Right forelimb (tissue), 1 donor: ENCODE data around the gene TCF12.

ENCODE experiments used
- DNase-seq: peaks from one replicate; pipeline ENCODE4 v3.0.0-alpha.2; 2018

TCF12 gene

DNA sequence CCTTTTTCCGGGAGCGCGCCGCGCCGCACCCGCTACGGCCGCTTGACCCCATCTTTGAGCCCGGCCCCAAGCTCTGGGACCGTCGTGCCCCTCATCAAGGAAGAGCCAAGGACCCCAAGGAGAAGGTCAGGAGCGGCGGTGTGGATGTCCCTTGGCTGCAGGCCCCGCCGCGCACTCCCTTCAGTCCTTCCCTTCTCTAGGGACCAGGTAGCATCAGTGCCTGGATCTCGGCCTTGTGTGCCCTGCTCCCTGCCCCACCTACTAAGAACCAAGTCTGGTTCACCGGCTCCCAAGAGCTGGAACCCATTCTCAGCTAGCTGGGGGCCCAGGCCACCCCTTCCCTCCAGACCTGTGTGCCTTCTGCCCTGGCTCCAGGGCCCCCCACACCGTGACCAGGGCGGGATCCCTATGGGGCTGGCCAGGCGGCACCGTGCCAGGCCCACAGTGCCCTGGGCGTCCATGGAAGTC lies 388.5 kb downstream of the TCF12 start:
- no peak for DNase-seq

DNA sequence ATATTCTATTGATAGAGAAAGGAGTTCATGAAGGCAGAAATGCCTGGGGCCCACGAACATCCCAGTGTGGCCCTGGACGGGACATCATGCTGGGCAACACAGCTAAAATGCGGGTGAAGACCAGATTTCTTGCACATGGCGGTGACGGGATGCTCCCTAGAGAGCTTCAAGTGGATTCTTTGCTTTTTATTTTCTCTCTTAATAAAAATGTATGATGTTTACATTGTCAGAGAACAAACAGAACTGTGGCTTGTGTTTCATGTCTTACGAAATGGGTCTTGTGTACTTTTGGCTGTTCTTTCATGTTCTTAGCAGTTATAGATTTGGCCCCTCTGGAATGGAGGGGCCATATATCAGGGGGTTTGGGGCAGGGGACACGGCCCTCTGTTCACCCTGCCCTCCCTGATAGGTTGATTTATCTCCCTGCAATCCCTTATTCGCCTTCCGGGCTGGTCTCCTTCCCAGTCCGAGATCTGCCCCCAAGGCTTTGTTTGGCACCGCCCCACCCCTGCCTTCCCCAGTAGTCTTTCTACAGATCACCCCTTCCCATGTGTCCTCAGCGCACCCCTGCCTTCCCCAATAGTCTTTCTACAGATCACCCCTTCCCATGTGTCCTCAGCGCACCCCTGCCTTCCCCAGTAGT lies 389.2 kb downstream of the TCF12 start:
- DNase-seq = no peak

DNA sequence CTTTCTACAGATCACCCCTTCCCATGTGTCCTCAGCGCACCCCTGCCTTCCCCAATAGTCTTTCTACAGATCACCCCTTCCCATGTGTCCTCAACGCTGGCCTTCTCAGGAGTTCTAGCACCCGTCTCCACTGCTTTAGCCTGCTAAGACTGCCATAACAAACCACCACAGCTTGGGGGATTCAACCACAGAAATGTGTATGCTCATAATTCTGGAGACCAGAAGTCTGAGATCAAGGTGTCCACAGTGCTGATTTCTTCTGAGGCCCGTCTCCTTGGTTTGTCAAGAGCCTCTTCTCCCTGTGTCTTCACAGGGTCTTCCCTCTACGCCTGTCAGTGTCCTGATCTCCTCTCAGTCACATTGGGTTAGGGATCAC lies 389.7 kb downstream of the TCF12 start:
- no peak for DNase-seq

DNA sequence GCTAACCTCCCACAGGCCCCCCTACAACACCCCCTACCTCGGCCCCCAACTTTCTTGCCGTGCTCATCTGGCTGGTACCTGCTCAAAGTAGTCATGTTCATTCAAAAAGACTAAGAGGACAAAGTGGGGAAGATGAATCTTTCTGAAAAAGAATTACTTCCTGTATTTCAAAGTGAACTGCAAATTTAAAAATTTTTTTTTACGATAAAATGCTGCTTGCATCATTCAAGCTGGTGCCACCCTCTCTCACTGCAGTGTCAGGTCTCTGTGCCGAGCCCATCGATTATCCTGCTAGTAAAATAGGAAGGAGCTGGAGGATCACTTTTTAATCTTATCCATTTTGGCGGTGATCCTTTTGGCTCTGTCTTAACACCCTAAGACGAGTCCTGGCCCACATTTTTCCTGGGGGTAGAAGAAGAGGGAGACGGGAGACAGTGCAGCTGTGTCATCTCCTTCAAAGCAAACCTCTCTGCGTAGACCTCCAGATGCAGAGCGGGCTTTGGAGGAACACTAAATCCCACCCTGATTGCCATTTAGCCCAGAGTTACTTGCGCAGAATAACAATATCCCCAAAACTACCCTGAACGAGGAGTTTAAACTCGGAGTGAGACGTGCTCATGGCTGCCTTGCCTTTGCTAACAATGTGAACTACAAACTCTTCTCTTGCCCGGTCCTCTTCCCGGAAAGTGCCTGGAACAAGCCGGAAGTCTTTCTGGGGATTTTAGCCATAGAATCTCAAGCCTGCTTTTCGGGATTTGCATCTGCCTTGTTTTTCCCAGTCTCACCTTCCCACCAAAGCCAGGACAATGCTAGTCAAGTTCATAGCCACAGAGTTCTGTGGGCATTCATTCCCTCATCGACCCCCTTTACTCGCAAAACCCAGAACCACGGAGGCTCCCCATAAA lies 391.7 kb downstream of the TCF12 start:
- DNase-seq = no peak

DNA sequence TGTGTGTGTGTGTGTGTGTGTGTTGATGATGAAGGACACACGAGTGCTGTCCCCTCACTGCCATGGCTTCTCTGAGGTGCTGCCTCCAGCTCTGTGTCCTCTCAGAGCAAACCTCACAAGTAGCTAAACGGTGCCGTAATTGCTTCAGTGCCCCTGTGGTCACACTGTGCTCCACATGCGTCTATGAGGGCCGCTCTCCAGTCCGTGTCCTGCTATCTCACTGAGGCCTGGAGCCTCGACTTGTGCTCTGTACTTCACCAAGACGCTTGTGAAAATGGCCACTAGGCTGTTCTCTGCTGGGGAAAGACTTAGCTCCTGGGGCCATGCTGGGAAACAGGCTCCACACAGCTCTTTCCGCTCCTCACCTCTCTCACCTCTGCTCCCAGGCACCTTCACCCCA lies 392.4 kb downstream of the TCF12 start:
- no peak for DNase-seq

DNA sequence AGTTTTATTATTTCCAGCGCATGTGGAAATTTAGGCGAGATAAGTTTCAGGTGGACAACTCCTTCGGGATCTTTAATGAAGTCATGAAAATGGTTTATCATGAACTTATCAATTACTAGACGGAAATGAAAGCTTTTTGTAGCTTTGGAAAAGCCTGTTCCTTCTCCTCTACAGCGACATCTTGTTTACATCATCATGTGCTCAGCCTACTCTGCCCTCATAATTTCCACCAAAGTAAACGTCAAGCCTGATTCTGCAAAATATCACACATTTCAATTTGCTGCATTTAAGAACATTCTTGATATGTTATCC lies 393.5 kb downstream of the TCF12 start:
- DNase-seq = no peak

DNA sequence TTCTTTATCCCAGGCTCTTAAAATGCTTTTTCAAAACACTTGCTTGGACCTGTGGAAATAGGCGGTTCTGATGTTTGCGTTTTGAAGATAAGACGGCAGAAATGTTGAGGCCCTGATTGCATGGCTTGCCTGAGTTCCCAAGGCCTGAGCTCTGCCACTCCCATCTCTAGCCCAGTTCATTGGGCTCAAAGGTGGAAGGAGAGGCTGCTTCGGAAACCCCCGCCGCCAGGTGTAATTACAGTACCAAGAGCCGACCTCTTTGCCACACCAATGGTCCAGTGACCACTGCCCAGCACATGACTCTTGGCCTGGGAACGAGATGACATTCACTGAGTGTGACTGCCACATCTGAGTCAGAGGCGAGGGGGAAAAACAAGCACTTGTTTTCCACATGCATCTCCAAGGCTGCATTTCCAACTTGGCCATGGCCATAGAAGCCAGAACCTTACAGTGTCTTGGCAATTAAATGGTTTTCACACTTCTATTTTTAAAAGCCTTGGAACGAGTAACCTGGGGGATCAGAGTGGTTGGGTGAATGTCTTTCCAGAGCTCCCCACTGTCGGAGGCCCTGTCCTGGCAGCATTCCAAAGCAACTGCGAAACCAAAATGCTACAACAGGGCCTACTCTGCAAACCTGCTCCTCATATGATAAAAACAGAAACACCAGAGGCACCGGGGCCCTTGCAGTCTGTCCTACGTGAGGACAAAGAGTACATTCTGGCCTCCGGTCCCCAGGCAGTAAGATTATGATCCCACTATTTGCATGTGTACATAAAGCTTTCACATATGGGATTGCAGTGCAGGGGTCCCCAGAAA lies 394.1 kb downstream of the TCF12 start:
- peak; percentile 78 for DNase-seq

DNA sequence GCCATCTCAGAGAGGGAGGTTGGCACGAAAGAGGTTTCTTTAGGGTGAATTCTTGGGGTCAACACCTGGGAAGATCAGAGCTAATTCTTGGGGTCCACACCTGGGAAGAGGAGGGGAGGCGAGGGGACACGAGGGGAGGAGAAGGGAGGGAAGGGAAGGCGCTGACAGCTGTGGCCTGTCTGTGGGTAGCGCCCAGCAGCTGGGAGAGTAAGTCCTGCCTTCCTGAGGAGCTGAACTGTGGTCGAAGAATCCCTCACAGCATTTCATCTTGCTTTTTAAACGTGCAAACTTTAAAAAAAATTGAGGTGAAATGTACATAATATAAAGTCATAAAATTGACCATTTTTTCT lies 394.7 kb downstream of the TCF12 start:
- DNase-seq = no peak

DNA sequence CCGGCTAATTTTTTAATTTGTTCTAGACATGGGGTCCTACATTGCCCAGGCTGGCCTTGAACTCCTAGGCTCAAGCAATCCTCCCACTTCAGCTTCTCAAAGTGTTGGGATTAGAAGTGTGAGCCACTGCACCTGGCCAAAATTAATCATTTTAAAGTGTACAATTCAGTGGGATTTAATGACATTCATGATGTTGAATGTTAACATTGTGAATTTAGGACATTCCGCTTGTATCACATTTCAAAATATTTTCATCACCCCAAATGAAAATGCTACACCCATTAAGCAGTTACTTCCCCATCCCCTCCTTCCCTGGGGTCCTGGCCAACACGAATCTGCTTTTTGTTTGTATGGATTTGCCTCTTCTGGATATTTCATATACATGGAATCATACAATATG lies 395.8 kb downstream of the TCF12 start:
- no peak for DNase-seq

DNA sequence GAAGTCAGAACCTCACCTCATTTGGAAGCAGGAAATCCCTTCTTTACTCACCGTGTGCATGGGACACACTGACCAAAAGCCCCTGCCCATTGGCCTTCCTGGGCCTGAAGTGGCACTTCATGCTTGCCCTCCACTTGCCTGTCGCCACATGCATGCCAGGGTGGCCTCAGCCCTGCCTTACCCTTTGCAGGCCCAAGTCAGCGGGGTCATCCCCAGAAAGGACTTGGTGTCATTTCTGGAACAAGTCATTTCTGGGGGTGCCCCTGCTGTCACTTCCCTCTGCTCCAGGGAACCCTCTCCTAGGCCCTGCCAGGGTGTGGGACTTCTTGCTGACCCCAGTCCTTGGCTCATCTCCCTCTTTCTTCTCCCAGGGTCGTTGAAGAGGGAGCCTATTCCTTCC lies 398.0 kb downstream of the TCF12 start:
- no peak for DNase-seq

DNA sequence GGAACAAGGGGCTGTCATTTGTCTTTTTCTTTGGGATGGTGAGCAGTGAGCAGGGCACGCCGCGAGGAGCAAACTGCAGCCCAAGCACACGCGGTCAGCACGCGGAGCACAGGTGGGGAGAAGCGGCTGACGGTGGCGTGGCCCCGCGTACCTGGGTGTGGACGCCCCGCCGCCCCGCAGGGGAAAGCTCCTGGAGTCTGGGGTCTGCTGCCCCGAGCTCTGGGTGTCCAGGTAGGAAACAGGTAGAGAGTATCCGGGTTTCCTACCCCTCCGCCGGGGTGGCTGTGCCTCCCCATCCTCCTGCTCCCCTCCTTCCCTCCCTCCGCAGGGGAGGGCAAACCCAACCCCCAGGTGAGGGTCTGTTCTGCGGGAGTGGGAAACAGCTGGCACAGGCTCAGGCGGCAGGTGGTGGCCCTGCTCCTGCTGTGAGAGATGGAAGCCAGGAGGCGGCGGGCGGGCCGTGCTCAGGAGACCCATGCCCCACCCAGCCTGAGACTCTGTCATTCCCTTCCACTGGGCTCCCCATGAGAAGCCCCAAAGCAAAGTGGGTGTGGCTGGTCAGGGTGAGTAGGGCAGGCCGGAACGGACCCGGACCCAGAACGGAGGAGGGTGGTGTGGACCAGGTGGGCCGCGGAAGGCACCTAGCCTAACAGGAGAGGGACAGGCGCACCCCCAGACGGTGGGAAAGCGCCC lies 400.9 kb downstream of the TCF12 start:
- DNase-seq = no peak

DNA sequence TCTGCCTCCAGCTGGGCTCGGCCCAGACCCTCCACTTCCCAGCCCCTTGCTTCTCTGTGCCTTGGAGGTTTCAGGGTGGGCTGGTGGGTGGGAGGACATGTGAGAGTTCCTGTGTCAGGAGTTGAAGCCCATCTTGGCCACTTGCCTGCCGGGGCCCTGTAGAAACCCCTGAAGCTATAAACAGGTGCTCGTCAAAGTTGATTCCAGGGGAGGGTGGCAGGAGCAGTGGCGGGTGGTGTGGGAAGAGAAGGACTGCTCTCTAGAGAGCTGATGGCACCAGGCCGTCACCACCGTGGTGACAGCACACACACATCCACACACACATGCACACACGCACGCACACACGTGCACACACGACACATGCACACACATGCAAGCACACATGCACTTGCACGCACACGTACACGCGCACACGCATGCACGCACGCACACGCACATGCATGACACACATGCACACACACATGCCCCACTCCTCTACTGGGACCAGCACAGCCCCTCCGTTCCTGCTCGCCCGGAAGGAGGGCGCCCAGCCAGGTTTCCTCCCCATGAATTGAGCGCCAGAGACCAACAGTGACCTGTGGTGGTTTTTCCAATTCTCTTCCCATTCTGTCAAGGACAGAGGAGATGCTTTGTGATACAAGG lies 401.6 kb downstream of the TCF12 start:
- no peak for DNase-seq

DNA sequence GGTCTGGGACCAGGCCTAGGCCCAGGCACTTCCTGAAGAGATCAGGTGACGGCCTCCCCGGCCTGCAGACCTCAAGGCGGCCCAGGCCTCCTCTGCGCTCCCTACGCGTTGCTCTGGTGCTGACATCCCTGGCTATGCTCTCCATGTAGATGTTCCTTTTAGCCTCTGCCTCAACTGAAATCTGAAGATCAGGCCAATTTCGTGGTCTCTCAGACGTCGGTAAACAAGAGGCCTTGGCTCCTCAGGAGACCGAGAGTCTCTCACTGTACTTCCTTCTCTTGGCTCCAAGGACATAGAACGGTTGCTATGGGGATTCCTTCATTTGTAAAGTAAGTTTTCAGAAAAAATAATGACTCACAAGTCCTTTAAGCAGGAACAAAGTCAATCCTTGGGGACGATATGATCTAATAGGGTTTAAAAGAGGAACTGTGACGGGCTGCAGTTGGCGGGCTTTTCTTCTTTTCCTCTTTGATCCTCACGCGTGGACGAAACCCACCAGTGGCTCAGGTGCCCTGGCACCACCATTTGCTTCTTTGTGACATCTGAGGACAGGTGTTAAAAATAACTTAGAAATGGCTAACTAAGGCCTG lies 402.3 kb downstream of the TCF12 start:
- no peak for DNase-seq

DNA sequence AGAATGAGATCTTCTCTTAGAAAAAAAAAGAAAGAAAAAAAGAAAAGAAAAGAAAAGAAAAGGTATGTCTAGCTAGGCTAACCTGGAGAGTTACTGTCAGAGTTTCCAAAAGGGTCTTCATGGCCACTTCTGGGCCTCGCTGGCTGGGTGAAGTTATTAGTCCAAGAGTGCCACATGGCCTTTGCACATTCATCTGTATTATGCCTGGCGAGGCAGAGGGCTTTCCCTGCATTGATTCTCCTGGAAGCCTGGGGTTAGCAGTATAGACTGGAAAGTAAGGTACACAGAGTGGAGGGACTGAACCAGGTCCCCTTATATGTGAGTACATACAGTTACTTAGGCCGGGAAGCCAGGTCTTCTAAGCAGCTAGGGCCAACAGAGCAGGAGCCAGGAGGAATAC lies 403.0 kb downstream of the TCF12 start:
- DNase-seq = no peak

DNA sequence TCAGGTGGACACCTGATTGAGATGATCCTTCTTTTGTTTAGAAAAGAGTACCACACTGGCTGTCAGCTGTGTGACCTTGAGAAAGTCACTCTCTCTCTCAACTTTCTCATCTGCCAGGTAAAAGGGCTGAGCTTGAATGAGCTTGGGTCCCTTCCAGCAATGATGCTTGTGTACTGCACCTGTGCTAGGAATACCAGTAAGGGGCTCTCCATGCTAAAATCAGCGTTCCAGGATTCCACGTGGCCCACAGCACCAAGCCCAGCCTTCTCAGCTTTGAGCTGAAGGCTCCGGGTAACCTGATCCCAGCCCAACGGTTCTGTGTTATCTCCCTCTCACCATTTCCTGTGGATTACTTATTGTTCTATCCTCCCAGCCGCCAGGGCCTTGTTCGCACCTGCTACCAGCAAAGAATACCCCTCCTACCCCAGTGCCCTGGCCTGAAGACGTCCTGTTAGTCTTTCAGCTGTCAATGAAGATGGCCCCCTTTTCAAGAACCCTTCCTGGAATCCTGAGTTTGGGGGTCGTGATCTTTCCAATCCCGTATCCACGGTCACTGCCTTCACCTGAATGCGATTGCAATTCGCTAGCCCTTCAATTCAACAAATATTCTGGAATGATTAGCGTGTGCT lies 403.6 kb downstream of the TCF12 start:
- DNase-seq = no peak

DNA sequence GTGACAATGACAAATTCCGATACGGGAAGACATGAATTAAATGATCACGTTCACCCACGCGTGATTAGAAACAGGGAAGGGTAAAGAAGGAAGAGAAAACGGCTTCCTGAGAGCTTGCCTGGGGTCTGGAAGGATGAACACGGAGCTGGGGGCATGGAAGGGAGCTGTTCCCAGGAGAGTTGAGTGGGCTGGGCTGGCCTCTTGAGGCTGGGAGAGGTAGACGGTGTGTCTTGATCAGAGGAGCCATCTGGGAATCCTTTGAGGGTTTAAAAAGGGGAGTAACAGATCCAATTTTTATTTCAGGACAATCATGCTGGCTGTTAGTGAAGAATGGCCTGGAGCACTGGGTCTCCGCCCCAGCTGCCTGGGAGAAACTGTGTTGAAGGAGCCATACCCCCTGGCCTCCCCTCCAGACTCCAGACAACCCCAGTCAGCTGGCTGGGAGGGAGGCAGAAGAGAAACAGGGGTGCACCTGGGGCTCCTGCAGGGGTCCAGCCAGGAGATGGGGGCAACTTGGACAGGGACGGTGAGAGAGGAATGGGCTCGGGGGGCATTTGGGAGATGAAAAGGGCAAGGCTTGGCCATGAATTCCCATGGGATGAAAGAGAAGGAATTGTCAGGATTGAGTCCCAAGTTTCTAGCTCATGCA lies 404.3 kb downstream of the TCF12 start:
- no peak for DNase-seq

DNA sequence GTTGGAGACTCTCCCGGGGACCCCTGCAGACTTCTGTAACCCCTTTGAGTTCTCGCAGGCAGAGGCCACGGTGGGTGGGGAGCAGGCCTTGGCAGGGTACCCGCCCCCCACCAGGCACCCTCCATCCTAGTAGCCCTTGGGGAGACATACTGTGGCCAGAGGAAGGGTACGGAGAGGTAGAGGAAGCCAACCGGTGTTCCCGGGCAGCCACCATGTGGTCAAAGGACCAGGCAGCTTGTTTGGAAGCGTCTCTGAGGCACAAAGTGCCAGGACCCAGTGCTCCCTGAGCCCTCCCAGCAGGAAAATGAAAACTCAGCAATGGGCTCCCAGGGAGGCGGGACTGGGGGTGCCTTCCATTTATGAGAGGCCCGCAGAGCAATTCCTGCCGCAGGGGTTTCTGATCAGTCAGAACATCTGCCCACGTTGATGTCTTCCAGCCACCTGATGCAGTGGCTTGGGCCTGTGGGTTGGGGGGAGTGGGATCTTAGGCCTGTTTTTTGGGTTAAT lies 404.9 kb downstream of the TCF12 start:
- DNase-seq = no peak

DNA sequence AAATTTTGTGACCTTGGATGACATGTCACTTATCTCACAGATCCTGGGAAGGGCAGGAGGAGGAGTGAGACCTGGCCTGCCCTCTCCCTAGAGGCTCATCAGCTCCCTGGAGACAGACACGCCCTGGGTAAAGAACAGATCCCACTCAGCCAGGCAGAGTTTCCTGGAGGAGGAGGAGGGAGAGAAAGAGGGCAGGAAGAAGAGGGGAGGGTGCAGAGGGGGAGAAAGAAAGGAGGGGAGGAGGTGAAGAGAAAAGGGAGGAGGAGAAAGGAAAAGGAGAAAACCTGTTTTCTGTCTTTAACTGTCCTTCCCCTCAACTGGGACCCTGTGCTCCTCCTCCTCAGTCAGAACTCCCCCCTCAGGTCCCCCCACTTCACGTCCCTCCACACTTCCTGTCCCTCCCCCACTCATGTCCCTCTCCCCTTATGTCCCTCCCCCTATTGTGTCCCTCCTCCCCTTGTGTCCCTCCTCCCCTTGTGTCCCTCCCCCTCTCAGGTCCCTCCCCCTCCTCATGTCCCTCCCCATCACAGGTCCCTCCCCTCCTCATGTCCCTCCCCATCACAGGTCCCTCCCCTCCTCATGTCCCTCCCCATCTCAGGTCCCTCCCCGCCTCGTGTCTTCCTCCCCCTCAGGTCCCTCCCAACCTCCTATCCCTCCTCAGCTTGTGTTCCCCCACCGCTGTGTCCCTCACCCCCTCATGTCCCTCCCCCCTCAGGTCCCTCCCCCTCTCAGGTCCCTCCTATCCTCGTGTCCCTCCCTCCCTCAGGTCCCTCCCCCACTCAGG lies 405.6 kb downstream of the TCF12 start:
- no peak for DNase-seq

DNA sequence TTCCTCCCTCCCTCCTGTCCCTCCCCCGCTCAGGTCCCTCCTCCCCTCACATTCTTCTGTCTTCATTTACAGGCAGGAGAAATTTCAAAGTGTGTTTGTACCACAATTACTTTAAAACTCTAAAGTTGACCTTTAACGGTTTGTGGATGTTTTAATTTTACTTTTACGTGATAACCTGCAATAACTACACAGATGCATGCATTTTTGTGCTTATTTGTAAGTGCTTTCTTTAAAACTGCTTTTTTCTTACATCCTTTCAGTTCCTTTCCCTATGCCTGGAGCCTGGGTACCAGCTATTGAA lies 406.1 kb downstream of the TCF12 start:
- no peak for DNase-seq

DNA sequence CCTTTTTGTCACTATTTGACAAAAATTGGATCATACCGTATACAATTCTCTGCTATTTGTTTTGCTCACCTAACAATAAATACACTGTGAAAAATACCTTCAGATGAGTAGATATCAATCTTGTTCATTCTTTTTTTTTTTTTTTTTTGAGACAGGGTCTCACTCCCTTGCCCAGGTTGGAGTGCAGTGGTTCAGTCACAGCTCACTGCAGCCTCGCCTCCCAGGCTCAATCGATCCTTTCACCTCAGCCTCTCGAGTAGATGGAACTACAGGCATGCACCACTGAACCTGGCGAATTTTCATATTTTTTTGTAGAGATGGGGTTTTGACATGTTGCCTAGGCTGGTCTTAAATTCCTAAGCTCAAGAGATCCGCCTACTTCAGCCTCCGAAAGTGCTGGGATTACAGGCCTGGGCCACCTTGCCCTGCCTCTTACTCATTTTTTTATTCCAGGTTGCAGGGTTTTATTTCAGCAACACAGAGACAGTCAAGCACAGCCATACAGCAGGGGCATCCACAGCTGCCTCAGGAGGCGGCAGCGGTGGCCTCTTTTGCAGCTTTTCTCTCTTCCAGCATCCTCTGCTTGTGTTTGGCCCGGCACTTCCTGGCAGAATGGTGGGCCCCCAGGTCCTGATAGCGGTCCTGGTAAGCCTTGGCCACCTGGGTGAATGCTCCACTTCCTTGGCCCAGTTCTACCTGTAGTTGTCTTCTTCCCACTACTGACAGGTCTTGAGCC lies 406.7 kb downstream of the TCF12 start:
- DNase-seq = no peak
